ENCODE measurements around the gene CTNND2. TPM values are rescaled to one million over a fixed set of nuclear protein-coding genes. Genes with fewer than 3 reads are reported as not detected.

CTNND2 gene
- total RNA-seq, 4 donors from 2014 or later, result 8.3 TPM; not detected in 3

DNA sequence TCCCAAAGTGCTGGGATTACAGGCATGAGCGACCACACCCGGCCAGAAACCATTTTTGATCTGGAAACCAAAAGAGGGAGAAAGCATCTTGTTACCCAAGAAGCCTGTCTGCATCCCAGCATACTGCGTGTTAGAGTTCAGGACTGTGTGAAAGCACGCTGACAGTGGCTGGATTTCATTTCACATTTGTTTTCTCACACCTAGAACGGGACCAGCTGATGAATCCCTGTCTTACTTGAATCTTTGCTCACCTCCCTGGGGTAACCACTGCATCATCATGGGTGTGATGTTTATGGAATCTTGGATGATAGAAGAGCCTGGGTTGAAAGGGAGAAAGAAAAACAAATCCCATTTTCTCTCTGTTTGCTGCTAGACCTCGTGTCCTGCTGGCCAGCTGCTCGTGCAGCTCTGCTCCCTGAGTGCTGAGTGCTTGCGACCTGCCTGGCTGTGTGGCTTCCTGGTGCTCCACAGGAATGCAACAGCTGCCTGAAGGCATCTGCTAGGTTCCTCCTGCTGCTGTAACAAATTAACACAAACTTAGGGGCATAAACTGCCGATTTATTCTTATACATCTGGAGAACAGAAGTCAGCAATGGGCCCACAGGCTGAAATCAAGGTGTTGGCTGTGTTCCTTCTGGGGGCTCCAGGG is 764.9 kb downstream of the CTNND2 start:
- TF ChIP-seq, protein P1, sequence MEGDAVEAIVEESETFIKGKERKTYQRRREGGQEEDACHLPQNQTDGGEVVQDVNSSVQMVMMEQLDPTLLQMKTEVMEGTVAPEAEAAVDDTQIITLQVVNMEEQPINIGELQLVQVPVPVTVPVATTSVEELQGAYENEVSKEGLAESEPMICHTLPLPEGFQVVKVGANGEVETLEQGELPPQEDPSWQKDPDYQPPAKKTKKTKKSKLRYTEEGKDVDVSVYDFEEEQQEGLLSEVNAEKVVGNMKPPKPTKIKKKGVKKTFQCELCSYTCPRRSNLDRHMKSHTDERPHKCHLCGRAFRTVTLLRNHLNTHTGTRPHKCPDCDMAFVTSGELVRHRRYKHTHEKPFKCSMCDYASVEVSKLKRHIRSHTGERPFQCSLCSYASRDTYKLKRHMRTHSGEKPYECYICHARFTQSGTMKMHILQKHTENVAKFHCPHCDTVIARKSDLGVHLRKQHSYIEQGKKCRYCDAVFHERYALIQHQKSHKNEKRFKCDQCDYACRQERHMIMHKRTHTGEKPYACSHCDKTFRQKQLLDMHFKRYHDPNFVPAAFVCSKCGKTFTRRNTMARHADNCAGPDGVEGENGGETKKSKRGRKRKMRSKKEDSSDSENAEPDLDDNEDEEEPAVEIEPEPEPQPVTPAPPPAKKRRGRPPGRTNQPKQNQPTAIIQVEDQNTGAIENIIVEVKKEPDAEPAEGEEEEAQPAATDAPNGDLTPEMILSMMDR (IDR thresholded peaks at IDR 0.05; ENCODE audit: low read depth), result no peak

DNA sequence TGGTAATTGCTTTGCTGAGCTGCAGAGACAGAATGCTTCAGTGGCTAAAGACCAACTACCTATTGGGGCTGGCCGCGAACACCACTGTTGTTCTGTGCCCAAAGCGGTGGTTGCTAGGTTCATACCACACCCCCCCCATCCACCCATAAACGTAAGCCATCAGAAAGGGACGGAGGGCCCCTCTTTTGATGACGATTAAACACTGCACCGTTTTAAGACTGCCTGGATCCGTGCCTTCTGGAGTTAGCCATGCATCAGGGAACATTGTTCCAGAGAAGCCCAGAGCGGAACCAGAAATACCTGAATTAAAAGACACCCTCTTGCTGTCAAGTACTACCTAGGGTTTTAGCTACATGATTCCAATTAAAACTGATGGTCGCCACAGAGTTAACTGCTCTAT is 774.1 kb downstream of the CTNND2 start:
- TF ChIP-seq, protein P1 (IDR thresholded peaks at IDR 0.05; ENCODE audit: low read depth), result no peak

- TF ChIP-seq, protein P1 (IDR thresholded peaks at IDR 0.05; ENCODE audit: low read depth), result no peak
Measured at GRCh38 chr5:11128021-11128420, 776.2 kb downstream of the CTNND2 start.

- TF ChIP-seq, protein P1 (IDR thresholded peaks at IDR 0.05; ENCODE audit: low read depth), result no peak
Measured at GRCh38 chr5:11126844-11127243, 777.4 kb downstream of the CTNND2 start.

GRCh38 chr5:11121885-11122284 is 782.4 kb downstream of the CTNND2 start:
- TF ChIP-seq, protein P1 (IDR thresholded peaks at IDR 0.05; ENCODE audit: low read depth), result no peak

DNA sequence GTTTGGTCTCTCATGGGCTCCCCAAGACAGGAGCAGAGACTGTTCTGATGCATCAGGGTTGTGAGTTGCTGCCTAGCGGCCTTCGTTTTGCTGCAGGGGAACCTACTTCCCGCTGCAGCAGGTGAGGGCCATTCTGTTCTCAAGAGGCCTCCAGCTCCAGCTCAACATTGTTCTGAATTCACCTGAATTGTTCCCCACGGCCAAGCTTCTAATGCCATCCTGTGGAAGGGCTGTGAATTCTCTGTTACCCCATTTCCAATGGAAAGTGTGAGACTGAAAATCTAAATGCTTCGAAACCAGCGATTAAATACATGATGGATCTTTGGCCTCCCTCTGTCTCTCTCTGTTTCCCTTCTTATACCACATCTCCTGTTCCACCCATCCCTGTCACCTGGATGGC is 794.1 kb downstream of the CTNND2 start:
- TF ChIP-seq, protein P1 (IDR thresholded peaks at IDR 0.05; ENCODE audit: low read depth), result no peak

DNA sequence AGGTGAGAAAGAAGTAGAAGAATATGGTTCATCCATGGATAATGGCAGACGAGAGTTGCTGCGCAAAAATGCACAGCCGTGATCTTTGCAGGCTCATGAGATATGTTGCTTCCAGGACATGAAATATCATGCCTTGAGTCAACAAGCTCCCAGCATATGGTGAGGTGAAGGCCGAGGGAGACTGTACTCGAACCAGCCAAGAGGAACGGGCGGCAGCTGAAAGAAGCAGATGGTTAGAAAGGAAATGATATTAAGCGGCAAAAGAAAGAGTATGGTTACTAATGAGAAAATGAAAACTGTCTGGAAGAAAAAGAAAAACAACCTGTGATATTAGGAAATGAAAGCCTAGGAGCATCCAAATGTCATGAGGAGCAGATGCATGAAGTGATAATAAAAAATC is 798.5 kb downstream of the CTNND2 start:
- TF ChIP-seq, protein P1 (IDR thresholded peaks at IDR 0.05; ENCODE audit: low read depth), result no peak

Data from subcutaneous adipose tissue (tissue), 4 donors.